Measurements from ENCODE around the gene CERS6. TPM values are rescaled to one million over a fixed set of nuclear protein-coding genes. Genes with fewer than 3 reads are reported as not detected.

Gene CERS6
- total RNA-seq, 1 experiment from 2014 or later: 14.0 TPM

DNA sequence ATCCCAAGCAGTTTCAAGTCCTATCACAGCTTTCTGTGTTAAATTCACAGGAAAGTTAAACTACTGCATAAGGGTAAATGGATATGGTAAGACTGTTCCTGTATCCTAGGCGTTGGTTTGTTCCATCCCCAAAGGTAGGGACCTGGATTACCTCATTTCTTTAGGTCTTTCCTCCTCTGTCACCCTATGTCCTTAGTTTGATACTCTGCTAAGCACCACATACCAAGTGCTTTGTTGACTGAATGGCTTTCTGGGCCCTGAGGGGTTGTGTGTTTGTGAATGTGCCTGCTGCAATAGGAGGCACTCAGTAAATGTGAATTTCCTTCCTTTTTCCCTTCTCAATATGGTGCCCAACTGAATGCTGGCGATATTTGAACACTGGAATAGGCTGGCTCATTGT lies 354.2 kb downstream of the CERS6 start:
- no peaks in the 10 kb centered on the region for H3K27me3 ChIP-seq (ENCODE audit: control insufficient read depth, insufficient read depth, low read length)
- DNase-seq: no peak
- H3K36me3 ChIP-seq (replicated peaks; ENCODE audit: control insufficient read depth, insufficient read depth, low read length): no peaks in the 10 kb centered on the region
- no peak overlapping the region for H3K4me3 ChIP-seq (ENCODE audit: insufficient read depth, low read depth, low read length)

DNA sequence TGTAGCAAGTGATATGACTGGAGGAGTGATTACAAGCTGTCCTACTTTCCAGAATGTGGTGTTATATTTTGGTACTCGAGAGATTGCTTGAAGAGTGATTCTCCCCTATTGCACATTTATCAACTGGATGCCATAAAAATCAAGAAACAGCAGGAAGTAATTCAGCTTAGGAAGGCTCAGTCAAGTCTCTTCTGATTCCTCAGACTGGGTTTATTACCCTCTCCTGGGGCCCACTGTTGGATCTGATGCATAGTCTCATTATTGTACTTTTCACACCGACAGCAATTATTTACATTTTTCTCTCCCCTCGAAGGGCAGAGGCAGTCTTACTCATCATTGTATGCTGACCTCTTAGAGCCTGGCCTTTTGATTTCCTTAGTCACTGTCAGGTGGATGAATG lies 355.6 kb downstream of the CERS6 start:
- no peak overlapping the region for H3K4me3 ChIP-seq (ENCODE audit: insufficient read depth, low read depth, low read length)
- H3K27me3 ChIP-seq (ENCODE audit: control insufficient read depth, insufficient read depth, low read length): no peaks in the 10 kb centered on the region
- H3K36me3 ChIP-seq (replicated peaks; ENCODE audit: control insufficient read depth, insufficient read depth, low read length): no peaks in the 10 kb centered on the region
- DNase-seq: no peak

DNA sequence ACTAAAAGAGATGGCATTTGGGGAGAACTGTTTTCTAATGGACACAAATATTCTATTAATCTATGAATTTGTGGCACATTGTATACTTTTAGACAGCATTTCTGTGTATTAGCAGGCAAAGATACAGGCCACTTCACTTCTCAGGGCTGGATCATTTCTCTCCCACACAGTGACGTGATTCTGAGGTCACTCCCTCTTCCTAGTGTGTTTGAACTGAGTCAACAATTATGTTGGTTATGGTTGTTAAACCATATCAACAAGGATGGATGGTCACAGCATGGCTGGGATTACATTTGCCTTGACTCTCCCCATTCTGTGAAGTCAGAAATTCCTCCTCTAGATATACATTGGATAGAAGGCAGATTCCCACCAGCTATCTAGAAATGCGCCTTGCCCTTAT lies 358.0 kb downstream of the CERS6 start:
- Histone ChIP-seq H3K36me3 (replicated peaks; ENCODE audit: control insufficient read depth, insufficient read depth, low read length) (no peaks in the 10 kb centered on the region), H3K27me3 (ENCODE audit: control insufficient read depth, insufficient read depth, low read length) (no peaks in the 10 kb centered on the region), H3K4me3 (ENCODE audit: insufficient read depth, low read depth, low read length) (no peak overlapping the region)
- no peak for DNase-seq

DNA sequence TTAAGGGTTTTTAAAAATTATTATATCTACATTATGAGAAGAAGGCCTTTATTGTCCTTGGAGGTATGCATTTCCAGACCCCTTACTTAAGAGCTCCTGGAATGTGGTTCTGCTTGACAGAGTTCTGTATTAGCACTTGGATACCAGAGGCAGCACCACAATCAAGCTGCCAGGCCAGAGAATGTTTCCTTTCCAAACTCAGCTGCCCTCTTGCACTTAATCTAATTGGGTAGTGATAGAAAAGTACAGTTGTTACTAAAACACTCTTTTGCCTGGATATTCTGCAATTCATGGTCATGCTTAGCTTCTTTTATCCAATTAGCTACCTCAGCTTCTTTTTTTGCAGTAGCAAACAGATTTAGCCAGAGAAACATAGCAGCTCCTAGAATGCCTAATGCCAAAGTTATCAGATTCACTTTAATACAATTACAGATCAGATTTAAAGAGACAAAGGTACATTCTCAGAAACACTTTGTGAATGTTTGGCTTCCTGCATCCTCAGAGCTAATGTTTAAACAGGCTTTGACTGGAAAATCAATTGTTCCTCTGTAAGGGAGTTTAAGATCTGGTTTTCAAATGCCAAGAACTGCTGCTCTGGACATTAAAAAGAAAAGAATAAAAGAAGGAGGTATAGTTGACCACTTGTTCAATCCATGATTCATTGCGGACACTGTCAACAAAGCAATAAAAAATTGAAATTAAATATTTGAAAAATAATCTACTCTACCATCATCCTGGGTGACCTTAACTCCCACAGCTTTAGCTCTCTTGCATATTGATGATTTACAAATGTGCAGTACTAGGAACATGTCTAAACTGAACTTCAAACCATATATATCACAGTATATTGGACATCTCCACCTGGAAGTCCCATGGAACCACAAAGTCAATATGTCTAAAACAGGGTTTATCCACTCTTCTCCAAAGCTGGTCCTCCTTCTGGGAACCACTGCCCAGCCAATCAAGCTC lies 359.2 kb downstream of the CERS6 start:
- H3K4me3 ChIP-seq (ENCODE audit: insufficient read depth, low read depth, low read length): no peak overlapping the region
- DNase-seq: no peak
- H3K36me3 ChIP-seq (replicated peaks; ENCODE audit: control insufficient read depth, insufficient read depth, low read length): no peaks in the 10 kb centered on the region
- H3K27me3 ChIP-seq (ENCODE audit: control insufficient read depth, insufficient read depth, low read length): no peaks in the 10 kb centered on the region

DNA sequence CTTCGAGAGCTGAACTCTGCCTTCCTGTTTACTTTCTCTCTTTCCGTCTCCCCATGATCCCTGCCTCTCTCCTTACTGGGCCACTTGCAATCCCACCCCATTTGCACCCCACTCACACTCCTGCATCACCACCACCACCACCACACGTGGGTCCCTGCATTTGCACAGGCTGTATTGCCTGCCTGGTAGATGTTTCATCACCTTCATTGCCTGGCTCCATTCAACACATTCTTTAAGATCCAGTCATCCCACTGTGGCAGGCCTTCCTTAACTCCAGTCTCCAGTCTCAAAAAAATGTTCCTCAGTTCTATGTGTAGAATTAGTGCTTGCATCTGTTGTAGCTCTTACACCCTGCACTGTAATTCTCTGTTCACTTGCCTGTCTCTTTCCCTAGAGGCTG lies 360.3 kb downstream of the CERS6 start:
- DNase-seq: no peak
- no peaks in the 10 kb centered on the region for H3K36me3 ChIP-seq (replicated peaks; ENCODE audit: control insufficient read depth, insufficient read depth, low read length)
- H3K4me3 ChIP-seq (ENCODE audit: insufficient read depth, low read depth, low read length): no peak overlapping the region
- no peaks in the 10 kb centered on the region for H3K27me3 ChIP-seq (ENCODE audit: control insufficient read depth, insufficient read depth, low read length)

DNA sequence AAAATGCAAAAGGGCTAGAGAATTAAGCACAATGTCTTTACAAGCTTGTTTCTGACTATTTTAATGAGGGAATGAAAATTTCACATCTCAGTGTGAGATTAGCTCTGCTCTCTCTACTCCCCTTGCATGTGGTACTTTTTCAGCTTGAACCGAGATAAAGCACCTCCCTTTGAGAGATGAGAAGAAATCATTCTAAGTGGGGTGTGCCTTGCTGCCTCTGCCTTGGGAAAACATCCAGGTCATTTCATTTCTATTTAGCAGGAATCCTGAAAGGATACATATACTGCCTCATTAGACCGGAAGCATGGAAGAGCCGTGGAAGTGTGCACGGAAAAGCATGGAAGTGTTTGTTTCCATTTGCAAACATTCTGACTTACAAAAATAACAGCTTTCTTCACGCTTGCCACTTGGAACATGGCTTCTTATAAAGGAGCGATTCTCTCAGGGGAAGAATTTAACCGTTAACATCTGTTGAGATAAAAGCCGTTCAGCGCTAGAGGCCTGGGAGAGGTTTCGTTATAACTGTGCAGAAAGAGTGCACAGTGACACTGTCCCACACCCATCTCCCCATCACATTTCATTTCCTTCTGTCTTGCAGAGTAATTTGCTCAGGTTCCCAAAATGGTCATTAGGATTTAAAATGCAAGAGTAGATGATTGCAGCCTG lies 363.1 kb downstream of the CERS6 start:
- DNase-seq: no peak
- H3K4me3 ChIP-seq (ENCODE audit: insufficient read depth, low read depth, low read length): no peak overlapping the region
- no peaks in the 10 kb centered on the region for H3K36me3 ChIP-seq (replicated peaks; ENCODE audit: control insufficient read depth, insufficient read depth, low read length)
- no peaks in the 10 kb centered on the region for H3K27me3 ChIP-seq (ENCODE audit: control insufficient read depth, insufficient read depth, low read length)

DNA sequence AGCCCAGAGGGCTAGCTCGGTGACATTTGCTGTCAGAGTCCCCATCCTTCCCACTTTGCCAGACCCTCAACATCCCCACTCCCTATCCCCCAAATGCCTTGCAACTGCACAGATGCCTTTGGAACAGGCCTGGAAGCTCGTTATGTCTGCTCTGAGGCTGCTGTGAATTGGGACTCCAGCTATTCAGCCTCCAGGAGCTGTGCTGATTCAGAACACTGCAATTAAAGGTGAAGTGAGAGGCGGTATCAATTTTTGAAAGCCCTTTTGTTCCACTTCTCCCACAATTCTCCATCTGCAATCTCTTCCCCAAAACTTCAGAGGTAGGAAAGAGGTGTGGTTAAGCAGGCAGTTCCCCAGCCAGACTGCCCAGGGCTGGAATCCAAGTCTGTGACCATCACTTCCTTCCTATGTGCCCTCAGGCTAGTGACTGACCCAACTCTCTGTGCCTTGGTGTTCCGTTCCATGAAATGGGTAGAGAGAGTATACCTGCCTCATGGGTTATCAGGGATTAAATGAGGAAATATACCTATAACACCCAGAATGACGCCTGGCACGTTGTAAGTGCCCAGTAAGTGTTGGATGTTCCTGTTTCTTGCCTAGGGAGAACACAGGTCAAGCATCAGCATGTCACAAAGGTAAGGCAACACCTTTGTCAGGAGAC lies 363.9 kb downstream of the CERS6 start:
- Histone ChIP-seq H3K27me3 (ENCODE audit: control insufficient read depth, insufficient read depth, low read length) (no peaks in the 10 kb centered on the region), H3K4me3 (ENCODE audit: insufficient read depth, low read depth, low read length) (no peak overlapping the region), H3K36me3 (replicated peaks; ENCODE audit: control insufficient read depth, insufficient read depth, low read length) (no peaks in the 10 kb centered on the region)
- no peak for DNase-seq

DNA sequence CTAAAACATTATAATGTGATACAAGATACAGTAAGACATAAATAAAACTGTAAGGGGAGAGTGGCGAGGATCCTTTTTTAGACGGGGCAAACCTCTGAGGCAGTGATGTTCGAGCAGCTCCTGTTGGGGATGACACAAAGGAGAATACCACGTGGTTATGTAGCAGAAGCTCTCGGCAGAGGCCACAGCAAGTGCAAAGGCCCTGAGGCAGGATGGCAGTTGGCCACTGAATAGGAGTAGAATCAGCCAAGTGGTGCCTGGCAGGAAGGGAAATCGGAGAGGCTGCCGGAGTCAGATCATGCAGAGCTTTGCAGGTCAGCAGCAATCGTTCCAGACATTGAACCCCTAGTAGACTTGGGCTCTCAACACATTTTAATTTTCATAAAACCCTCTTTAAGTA lies 365.5 kb downstream of the CERS6 start:
- Histone ChIP-seq H3K27me3 (ENCODE audit: control insufficient read depth, insufficient read depth, low read length) (no peaks in the 10 kb centered on the region), H3K4me3 (ENCODE audit: insufficient read depth, low read depth, low read length) (no peak overlapping the region), H3K36me3 (replicated peaks; ENCODE audit: control insufficient read depth, insufficient read depth, low read length) (no peaks in the 10 kb centered on the region)
- DNase-seq: no peak

DNA sequence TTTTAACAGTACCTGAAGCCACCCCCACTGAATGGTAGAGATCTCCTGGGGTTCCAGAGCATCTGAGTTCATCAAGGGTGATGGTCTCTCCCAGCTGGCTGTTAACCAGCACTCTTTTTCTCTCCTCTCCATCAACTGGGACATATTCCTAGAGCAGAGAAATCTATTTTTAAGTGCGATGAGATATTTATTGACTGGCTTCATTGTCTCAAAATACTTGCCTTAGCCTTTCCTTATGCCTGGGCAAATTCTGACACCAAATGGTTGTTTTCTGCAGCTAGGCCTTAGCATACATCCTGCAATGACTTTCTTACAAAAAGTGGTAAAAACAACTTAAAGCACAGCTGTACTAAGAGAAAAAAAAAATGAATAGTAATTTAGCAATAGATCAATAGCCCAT lies 365.9 kb downstream of the CERS6 start:
- H3K4me3 ChIP-seq (ENCODE audit: insufficient read depth, low read depth, low read length): no peak overlapping the region
- H3K27me3 ChIP-seq (ENCODE audit: control insufficient read depth, insufficient read depth, low read length): no peaks in the 10 kb centered on the region
- no peak for DNase-seq
- no peaks in the 10 kb centered on the region for H3K36me3 ChIP-seq (replicated peaks; ENCODE audit: control insufficient read depth, insufficient read depth, low read length)

Other genes with a start within 250 kb of the CERS6 start
- gene STK39, start 208.7 kb upstream of the CERS6 start, total RNA-seq (2014; rRNA removed; shearing (Covaris generic)): 20.8 and 27.9 TPM in 2 replicates

Data from H7 (cell line).